Mesodermal cell (in vitro differentiated cells): Measurements from ENCODE around the gene FOXG1.
A peak's percentile ranks its signal among the peaks of the same experiment; 100 is the strongest.

Source experiments
- H3K27ac ChIP-seq: 2 replicates; pipeline ENCODE4 v1.7.0; 2013; ENCODE audit warnings: mild to moderate bottlenecking, low read depth, low read length, moderate library complexity; ENCODE audit not compliant: severe bottlenecking
- H3K36me3 ChIP-seq: 2 replicates; pipeline ENCODE4 v1.7.1; 2013; ENCODE audit warnings: mild to moderate bottlenecking, low read length, moderate library complexity; ENCODE audit not compliant: control insufficient read depth, insufficient read depth
- H3K4me1 ChIP-seq: one replicate; pipeline ENCODE4 v1.7.1; 2013; ENCODE audit warnings: mild to moderate bottlenecking, low read length; ENCODE audit not compliant: insufficient read depth, control insufficient read depth, poor library complexity, severe bottlenecking
- H3K4me3 ChIP-seq: 2 replicates; pipeline ENCODE4 v1.7.0; 2013; ENCODE audit warnings: low read length, control low read depth, mild to moderate bottlenecking; ENCODE audit not compliant: insufficient read depth, poor library complexity, severe bottlenecking; ENCODE audit errors: extremely low read depth
- H3K9me3 ChIP-seq: 2 replicates; pipeline ENCODE4 v1.7.1; 2013; ENCODE audit warnings: mild to moderate bottlenecking, low read length, moderate library complexity; ENCODE audit not compliant: control insufficient read depth
- WGBS, 2 experiments: methylation state at CpG; one replicate each; pipeline ENCODE4 v1.1.5; 2013; ENCODE audit warnings: missing lambda C conversion rate in 2 of 2; ENCODE audit not compliant: insufficient coverage in 2 of 2; 5-methylcytosine and 5-hydroxymethylcytosine counted together

FOXG1 gene

DNA sequence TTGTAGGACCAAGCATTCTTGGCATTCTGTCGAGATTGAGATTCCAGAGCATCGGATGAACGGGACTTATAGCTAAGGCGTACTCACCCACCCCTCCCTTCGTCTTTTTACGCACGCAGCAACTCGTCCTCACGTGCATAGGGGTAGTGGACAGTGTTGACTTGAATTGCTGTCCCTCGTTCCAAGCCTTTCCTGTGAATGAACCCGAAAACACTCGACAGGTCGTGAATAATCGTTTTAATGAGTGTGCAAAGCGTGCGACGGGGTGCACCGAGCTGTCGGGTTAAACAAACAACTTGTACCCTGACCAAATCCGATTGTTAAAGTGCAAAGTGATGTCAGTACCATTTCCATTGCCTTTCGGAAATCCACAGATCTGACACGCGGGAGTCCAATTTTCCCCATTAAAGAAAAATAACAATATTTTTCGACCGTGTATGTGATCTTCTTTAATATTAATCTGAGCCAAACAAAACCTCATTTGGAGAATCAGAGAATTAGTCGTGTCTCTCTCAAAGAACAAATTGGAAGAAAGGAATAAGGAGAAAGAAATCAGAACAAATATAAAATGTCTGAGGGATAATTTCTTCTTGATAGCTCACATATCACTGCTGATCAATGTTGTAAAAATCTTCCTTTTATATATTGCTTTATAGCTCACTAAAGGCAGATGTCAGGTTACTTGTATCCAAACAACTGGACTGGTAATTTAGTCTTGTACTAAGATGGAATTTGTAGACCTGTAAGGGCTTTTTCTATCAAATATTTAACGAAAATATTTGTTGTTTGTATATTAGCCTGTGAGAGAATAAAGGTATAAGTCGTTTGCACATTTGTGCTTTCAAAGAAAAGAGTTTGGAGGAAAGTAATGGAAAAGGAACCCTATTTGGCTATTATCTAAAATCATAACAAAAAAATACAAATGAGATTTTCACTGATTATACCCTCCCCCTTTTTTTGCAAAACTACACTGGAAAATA, 11.8 kb downstream of the FOXG1 start:
- H3K9me3 ChIP-seq, result no peaks in the 10 kb centered on the region
- H3K36me3 ChIP-seq, result no peaks in the 10 kb centered on the region
- 0 to 2% methylated on average over 13 to 17 of the region's 28 CpGs for WGBS, 2 experiments
- no peak overlapping the region for H3K27ac ChIP-seq
- no peaks in the 10 kb centered on the region for H3K4me1 ChIP-seq
- no peak overlapping the region for H3K4me3 ChIP-seq

- H3K4me3 ChIP-seq, result no peak overlapping the region
- no peak overlapping the region for H3K27ac ChIP-seq
- H3K4me1 ChIP-seq, result no peaks in the 10 kb centered on the region
- no peaks in the 10 kb centered on the region for H3K36me3 ChIP-seq
- H3K9me3 ChIP-seq, result no peaks in the 10 kb centered on the region
These were observed 12.9 kb downstream of the FOXG1 start for GRCh38 chr14:28779456-28779855.

DNA sequence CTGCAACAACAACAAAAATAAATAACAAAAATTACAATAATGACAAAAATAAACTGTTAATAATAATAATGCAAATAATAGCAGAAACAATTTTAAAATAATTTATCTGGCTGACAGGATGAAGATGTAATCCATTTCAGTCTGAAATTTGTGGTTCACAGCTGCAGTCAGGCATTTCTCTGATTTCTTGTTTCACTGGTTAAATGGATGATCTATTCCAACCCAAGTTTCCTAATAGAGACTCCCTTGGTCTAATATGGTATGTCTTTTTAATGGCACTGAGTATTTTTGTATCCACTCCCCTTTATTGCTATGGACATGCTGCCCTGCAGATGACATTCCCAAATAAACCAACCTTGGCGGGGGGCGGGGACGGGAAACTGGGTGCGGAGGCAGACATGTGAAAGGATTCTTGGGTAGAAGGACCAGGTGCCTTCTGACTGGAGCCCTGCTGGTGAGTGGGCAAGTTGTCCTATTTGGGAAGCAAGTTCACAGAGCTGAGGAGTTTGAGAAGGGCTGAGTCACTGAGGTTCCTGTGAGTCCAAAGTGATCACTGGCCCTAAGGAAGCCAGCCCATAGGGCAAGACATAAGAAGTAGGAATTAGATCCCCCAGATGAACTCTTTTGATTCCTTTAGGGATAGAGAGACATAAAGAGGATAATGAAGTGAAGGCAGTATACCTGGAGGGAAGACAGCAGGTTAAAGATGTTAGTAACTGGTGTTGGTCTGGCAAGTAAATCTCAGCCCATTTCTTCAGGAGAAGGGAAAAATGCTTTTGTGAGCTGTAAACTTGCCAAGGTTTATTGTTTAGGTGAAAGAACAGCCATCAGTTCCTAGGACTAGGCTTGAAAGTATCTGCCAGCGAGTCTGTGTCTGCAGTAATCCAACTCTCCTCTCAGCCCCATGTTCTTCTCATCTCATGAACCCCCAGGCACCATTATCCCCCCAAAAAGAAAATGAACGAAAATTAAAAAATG, 14.5 kb downstream of the FOXG1 start:
- Histone ChIP-seq H3K9me3 (peaks cover 6% of the 10 kb centered on the region), H3K4me3 (no peak overlapping the region)

GRCh38 chr14:28782301-28782700, 15.7 kb downstream of the FOXG1 start:
- H3K4me3 ChIP-seq, result no peak overlapping the region
- no peak overlapping the region for H3K27ac ChIP-seq
- no CpG with 5 or more reads among the region's 2 CpGs for WGBS, 2 experiments
- H3K4me1 ChIP-seq, result no peaks in the 10 kb centered on the region
- H3K36me3 ChIP-seq, result no peaks in the 10 kb centered on the region
- H3K9me3 ChIP-seq, result peaks cover 6% of the 10 kb centered on the region

More for the DNA sequence above, 14.5 kb downstream of the FOXG1 start:
- H3K36me3 ChIP-seq, result no peaks in the 10 kb centered on the region
- 0 to 18% methylated on average over 1 to 3 of the region's 6 CpGs for WGBS, 2 experiments
- no peak overlapping the region for H3K27ac ChIP-seq
- no peaks in the 10 kb centered on the region for H3K4me1 ChIP-seq

DNA sequence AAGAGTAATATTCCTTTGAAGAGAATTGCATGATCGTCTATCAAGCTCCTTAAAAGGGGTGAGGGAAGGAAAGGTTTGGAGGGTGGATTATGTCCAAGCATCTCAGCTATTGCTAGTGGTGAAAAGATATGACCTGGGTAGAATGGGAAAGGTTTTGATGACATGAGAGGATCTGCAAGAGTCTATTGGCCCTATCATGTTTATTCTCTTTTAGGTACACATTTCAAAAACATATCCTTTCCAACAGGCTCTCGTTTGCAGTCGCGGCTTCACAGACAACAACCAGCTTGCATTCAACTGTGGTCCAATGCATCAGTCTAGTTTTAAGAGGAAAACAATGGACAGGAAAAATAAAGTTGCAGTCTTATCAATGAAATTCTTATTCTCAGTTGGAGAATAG, 17.1 kb downstream of the FOXG1 start:
- WGBS, 2 experiments, result 42 to 47% methylated on average over 1 of the region's 4 CpGs
- Histone ChIP-seq H3K27ac (no peak overlapping the region), H3K4me3 (no peak overlapping the region), H3K9me3 (peaks cover 6% of the 10 kb centered on the region), H3K36me3 (no peaks in the 10 kb centered on the region), H3K4me1 (no peaks in the 10 kb centered on the region)

DNA sequence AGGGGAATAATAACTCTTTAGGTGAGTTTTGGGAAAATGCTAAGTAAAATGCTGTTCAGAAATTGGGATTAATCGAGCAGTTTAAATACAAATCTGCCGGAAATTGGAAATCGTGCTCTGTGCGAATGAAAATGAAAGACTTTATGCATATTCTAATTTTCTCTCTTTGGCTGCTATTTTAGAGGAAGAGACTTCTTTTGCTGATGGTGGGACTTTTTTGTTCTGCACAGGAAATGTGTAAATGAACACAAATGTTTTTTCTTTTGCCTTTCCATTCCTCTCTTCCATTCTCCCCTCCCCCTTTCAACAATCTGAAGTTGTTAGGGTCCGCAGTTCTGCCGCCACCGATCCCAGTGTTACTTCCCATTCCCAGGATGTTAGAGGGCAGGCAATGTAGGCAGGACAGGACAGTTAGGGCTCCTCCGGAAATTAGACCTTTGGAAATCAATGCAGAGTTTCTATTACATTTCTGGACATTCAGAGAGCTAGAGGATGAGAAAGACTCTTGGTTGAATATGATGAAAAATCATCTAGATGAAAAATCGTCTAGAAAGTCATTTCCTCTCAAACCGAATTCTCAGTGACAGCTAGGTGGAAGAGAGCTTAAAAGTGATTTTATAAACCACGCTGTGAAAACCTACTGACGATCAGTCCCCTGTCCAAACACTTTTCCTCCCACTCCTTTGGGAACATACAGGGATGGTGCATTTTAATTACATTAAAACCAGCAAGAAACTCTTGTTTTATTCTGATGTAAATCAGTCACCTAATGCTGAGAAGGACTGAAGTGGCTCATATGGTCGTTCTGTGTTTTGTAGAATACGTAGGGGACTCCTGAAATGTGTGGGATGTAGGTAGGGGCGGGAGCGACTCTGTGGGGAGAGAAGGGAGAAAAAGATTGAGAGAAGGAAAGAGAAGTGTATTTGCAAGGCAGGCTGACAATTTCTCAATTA, 17.8 kb downstream of the FOXG1 start:
- Histone ChIP-seq H3K4me3 (peak overlapping the region; percentile 38), H3K4me1 (no peaks in the 10 kb centered on the region), H3K27ac (no peak overlapping the region), H3K9me3 (peaks cover 6% of the 10 kb centered on the region), H3K36me3 (no peaks in the 10 kb centered on the region)
- 7 to 15% methylated on average over 10 to 13 of the region's 16 CpGs for WGBS, 2 experiments

- H3K4me3 ChIP-seq, result peak overlapping the region; percentile 38
- H3K9me3 ChIP-seq, result peaks cover 6% of the 10 kb centered on the region
- no peak overlapping the region for H3K27ac ChIP-seq
- no peaks in the 10 kb centered on the region for H3K36me3 ChIP-seq
- no peaks in the 10 kb centered on the region for H3K4me1 ChIP-seq
- 2 to 8% methylated on average over 11 to 22 of the region's 62 CpGs for WGBS, 2 experiments
These were observed 18.7 kb downstream of the FOXG1 start for GRCh38 chr14:28785096-28785952.

DNA sequence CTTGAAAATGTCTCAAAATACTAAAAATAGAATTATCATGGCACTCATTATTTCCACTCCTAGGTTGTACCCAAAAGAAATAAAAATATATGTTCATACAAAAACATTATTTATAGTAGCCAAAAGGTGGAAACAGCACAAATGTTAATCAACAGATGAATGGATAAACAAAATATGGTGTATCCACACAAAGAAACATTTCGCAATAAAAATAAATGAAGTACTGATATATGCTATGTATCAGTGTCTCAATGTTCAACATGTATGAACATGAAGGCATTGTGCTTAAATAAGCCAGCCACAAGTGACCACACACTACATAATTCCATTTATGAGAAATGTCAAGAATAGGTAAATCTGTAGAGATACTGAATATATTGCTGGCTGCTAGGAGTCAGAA, 40.9 kb downstream of the FOXG1 start:
- no CpG with 5 or more reads among the region's 1 CpG for WGBS, 2 experiments
- Histone ChIP-seq H3K4me3 (no peak overlapping the region), H3K36me3 (no peaks in the 10 kb centered on the region), H3K27ac (no peak overlapping the region), H3K9me3 (no peaks in the 10 kb centered on the region), H3K4me1 (no peaks in the 10 kb centered on the region)

DNA sequence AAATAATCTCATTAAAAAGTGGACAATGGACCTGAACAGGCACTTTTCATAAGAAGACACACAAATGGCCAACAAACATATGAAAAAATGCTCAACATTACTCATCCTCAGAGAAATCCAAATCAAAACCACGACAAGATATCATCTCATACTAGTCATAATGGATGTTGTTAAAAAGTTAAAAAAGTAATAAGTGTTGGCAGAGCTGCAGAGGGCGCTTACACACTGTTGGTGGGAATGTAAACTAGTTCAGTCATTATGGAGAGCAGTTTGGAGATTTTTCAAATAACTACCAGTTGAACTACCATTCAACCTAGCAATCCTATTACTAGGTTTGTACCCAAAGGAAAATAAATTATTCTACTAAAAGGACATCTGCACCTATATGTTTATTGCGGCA, 47.2 kb downstream of the FOXG1 start:
- Histone ChIP-seq H3K4me3 (no peak overlapping the region), H3K36me3 (no peaks in the 10 kb centered on the region), H3K27ac (no peak overlapping the region), H3K9me3 (no peaks in the 10 kb centered on the region), H3K4me1 (no peaks in the 10 kb centered on the region)
- no CpG with 5 or more reads among the region's 3 CpGs for whole genome bisulfite sequencing, 2 experiments
